ENCODE data around the gene GRIA3.

Gene GRIA3

GRCh38 chrX:123184219-123184865, at the start of gene GRIA3:
Gene GRIA3 (plus strand): TSS chrX:123184278. CDS start chrX:123184536, 258 bp downstream.
- peak within 1 kb of the TSS; percentile 25 for H3K4me3 ChIP-seq (ENCODE audit: low read depth, low read length)
- no peak for DNase-seq (ENCODE audit: low read depth)
- no peak for TF ChIP-seq CTCF (IDR thresholded peaks at IDR 0.05; ENCODE audit: low read depth, low read length, missing control alignments)

GRCh38 chrX:123138473-123138872, 45.6 kb upstream of the GRIA3 start:
- no peak for TF ChIP-seq CTCF (IDR thresholded peaks at IDR 0.05; ENCODE audit: low read depth, low read length, missing control alignments)
- no peak overlapping the region for H3K4me3 ChIP-seq (ENCODE audit: low read depth, low read length)
- no peak for DNase-seq (ENCODE audit: low read depth)

GRCh38 chrX:123140454-123140853, 43.6 kb upstream of the GRIA3 start:
- no peak overlapping the region for H3K4me3 ChIP-seq (ENCODE audit: low read depth, low read length)
- no peak for DNase-seq (ENCODE audit: low read depth)
- no peak for TF ChIP-seq CTCF (IDR thresholded peaks at IDR 0.05; ENCODE audit: low read depth, low read length, missing control alignments)

GRCh38 chrX:123140904-123141303, 43.2 kb upstream of the GRIA3 start:
- H3K4me3 ChIP-seq (ENCODE audit: low read depth, low read length), result no peak overlapping the region
- DNase-seq (ENCODE audit: low read depth), result no peak
- TF ChIP-seq CTCF (IDR thresholded peaks at IDR 0.05; ENCODE audit: low read depth, low read length, missing control alignments), result no peak

GRCh38 chrX:123153846-123154335, 30.2 kb upstream of the GRIA3 start:
- H3K4me3 ChIP-seq (ENCODE audit: low read depth, low read length), result no peak overlapping the region
- no peak for TF ChIP-seq CTCF (IDR thresholded peaks at IDR 0.05; ENCODE audit: low read depth, low read length, missing control alignments)
- DNase-seq (ENCODE audit: low read depth), result no peak

GRCh38 chrX:123155327-123155726, 28.8 kb upstream of the GRIA3 start:
- TF ChIP-seq CTCF (IDR thresholded peaks at IDR 0.05; ENCODE audit: low read depth, low read length, missing control alignments), result no peak
- no peak overlapping the region for H3K4me3 ChIP-seq (ENCODE audit: low read depth, low read length)
- no peak for DNase-seq (ENCODE audit: low read depth)

GRCh38 chrX:123157586-123157985, 26.5 kb upstream of the GRIA3 start:
- DNase-seq (ENCODE audit: low read depth), result no peak
- TF ChIP-seq CTCF (IDR thresholded peaks at IDR 0.05; ENCODE audit: low read depth, low read length, missing control alignments), result no peak
- no peak overlapping the region for H3K4me3 ChIP-seq (ENCODE audit: low read depth, low read length)

All from GM12864 (cell line).